ENCODE data around the gene CFAP141.

GRCh38 chr1:154239491-154239890 lies 33.4 kb upstream of the CFAP141 start:
- TF ChIP-seq CTCF (IDR thresholded peaks at IDR 0.05) (no peak), POLR2A (IDR thresholded peaks at IDR 0.05) (no peak)
